Urothelium cell line (cell line): ENCODE results near the gene GLIS2.

Experiments
- DNase-seq: peaks from one replicate; pipeline ENCODE4 v3.0.0; 2011; ENCODE audit warnings: low spot score, mixed read lengths
- FAIRE-seq: peaks from 2 replicates; lab custom pipeline; 2011; peaks lifted over from hg19 to GRCh38; lab: Jason Lieb, UNC

Gene GLIS2

DNA sequence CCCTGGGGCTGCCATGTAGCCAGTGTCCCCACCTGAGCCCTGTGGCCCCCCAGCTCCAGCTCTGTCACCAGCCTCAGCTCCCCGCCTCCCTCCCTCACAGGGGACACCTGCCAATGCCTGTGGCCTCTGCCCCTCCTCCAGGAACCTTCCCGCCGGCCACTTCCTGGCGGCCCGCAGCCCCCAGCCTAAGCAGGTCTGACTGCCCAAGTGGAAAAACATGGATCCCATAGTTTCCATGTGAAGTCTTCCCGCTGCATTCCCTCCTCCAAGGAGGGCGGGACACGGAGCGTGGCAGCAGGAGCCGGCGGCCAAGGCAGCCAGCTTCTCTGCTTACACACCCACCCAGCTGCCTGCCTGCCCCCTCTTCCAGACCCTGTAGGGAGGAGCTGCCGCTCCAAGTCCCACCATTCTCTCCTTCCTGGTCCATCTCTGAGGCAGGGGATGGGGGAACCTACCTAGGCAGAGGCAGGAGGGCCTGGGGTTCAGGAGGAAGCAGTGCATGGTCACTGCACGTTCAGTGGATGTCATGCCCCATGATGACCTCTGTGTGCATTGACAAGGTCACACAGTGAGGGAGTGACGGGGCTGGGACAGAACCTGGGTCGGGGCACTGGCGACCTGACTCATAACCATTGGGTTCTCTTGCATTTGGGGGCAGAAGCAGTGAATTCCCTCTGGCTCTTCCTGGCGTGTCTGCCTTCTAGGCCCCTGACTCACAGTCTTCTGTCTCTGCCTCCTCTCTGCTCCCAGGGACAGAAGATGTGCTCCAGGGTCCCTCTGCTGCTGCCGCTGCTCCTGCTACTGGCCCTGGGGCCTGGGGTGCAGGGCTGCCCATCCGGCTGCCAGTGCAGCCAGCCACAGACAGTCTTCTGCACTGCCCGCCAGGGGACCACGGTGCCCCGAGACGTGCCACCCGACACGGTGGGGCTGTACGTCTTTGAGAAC is 64.5 kb downstream of the GLIS2 start:
- DNase-seq, result no peak
- peak; percentile 56 for FAIRE-seq

GRCh38 chr16:4381072-4381934 is 65.4 kb downstream of the GLIS2 start:
- DNase-seq, result no peak
- FAIRE-seq, result no peak

GRCh38 chr16:4381935-4382794 is 66.3 kb downstream of the GLIS2 start:
- FAIRE-seq (peak; percentile 30), DNase-seq (no peak)

DNA sequence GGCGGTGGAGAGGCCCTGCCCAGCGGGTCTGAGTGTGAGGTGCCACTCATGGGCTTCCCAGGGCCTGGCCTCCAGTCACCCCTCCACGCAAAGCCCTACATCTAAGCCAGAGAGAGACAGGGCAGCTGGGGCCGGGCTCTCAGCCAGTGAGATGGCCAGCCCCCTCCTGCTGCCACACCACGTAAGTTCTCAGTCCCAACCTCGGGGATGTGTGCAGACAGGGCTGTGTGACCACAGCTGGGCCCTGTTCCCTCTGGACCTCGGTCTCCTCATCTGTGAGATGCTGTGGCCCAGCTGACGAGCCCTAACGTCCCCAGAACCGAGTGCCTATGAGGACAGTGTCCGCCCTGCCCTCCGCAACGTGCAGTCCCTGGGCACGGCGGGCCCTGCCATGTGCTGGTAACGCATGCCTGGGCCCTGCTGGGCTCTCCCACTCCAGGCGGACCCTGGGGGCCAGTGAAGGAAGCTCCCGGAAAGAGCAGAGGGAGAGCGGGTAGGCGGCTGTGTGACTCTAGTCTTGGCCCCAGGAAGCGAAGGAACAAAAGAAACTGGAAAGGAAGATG is 67.0 kb downstream of the GLIS2 start:
- DNase-seq (no peak), FAIRE-seq (no peak)

- DNase-seq (no peak), FAIRE-seq (no peak)
These were observed 68.0 kb downstream of the GLIS2 start for GRCh38 chr16:4383591-4384444.

DNA sequence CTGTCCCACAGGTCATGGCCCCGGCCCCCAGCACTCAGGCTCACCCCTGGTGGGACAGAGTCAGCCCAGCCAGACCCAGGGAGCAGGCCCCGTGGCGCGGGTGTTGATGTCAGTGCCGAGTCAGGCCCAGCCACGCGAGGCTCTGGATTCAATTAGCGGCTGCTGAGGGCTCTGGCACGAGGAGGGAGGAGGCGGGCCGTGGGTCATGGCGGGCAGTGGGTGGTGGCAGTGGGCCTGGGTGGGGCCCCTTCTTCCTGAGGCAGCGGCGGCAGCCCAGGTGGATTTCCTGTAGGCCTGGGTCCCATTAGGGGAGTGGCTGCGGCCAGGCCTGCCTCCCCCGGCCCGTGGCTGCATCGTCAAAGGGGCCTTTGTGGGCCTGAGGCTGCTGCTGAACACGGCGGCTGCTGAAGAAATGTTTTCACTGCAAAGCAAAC is 68.7 kb downstream of the GLIS2 start:
- DNase-seq (no peak), FAIRE-seq (no peak)

DNA sequence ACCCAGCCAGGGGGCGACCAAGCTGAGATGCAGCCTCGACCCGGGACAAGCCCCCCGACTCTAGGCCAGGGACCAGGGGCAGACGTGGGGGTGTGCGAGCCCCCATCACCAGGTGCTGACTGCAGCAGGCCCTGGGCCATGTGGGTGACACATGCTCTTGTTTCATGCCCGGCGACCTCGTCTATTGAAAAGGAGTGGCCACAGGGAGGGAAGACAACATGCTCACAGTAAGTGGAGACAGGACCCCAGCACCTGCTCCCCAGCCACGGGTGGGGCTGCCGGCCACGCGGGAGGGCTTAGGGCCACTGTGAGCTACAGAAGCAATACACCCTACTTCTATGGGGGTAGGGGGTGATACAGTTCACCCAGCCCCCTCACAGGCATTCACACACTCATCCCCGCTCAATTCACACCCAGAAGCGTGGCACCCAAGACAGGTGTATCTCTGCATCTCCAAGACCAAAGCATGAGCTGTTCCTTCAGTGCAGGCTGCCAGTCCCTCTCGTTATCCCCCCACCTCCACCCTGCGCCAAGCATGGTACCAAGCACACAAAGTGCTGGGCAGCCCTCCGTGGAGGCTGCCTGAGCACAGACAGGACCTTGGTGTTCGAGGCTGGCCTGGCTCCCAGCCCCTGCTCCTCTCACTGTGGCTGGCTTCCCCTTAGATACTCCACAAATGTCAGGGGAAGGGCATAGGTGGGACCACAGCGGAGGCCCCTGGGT is 69.4 kb downstream of the GLIS2 start:
- FAIRE-seq, result peak; percentile 59
- no peak for DNase-seq

DNA sequence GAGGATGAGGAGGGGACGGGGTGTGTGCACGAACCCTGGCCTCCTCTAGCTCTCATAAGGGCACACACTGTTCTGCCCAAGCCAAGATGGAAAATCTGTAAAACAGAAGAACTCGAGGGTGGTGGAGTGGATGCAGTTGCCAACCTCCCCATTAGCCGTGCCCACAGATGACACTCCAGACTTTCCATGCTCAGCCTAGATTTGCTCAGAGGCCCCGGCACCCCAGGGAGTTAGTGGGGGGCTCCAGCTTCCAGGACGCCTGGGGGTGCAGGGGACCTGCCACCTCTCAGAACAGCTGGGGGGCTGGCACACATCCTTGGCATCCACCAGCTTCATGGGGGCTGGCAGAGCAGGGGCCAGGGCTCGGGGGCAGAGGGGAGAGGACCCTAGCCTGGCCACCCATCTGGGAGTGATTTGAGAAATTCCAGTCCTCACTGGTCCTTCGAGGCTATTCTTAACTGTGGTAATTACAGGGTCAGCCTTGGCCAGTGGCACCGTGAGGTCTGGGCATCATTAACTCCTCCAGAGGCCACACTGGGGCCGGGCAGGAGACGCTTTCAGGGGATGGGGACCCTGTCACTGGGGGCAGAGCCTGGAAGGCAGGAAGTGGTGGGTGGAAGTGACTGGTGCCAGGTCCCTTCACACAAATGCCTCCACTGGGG is 70.1 kb downstream of the GLIS2 start:
- FAIRE-seq (no peak), DNase-seq (no peak)

DNA sequence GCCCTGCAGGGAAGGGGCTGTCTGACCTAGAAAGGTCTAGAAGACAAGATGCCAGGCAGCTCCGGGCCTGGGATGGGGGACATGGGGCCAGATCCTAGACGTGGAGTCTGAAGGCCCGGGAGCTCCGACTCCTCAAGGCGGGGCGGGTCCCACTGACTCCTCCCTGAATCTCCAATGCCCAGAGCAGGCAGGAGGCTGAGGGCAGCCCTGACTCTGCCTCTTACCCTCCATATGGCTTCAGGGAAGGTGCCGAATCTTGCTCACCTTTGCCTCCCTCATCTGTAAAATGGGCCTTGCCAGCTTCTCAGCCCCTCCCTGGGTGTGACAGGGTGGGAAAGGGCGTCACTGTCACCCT is 70.6 kb downstream of the GLIS2 start:
- FAIRE-seq (no peak), DNase-seq (no peak)

DNA sequence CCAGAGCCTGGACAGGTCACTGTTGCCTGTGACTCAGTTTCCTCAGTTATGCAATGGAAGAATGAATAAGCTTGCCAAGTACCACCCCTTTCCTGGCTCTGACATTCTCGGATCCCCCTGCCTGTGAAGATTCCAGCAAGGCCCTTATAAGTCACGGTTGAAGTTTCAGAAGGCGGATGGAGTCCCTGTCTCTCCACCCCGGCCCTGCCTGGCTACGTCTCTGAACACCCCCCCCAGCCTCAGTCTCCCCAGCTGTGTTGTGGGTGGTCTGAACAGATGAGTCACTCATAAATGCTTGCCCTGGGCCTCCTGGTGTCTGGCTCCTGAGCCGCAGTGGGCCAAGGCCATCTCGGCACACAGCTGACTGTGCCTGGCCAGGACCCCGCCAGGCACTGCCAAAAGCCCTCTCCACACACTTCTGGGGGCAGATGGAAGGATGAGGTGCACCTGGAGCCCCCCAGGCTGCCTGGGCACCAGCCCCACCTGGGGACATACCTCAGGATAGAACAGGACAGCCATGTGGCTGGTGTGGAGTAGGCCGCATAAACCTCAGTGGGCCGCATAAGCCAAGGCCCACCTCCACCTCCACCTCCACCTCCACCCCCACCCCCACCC is 71.2 kb downstream of the GLIS2 start:
- DNase-seq (no peak), FAIRE-seq (no peak)

- DNase-seq (no peak), FAIRE-seq (no peak)
These were observed 71.9 kb downstream of the GLIS2 start for GRCh38 chr16:4387781-4388180.

- no peak for FAIRE-seq
These were observed 72.6 kb downstream of the GLIS2 start for GRCh38 chr16:4388271-4389021.

More at GRCh38 chr16:4388271-4389021, 72.6 kb downstream of the GLIS2 start:
- DNase-seq, result no peak
